ENCODE measurements around the gene ACTMAP. TPM values are rescaled to one million over a fixed set of nuclear protein-coding genes. Genes with fewer than 3 reads are reported as not detected.

ACTMAP gene
- total and polyA plus RNA-seq, 4 donors = 5.3 to 27.7 (median 15.3) TPM

DNA sequence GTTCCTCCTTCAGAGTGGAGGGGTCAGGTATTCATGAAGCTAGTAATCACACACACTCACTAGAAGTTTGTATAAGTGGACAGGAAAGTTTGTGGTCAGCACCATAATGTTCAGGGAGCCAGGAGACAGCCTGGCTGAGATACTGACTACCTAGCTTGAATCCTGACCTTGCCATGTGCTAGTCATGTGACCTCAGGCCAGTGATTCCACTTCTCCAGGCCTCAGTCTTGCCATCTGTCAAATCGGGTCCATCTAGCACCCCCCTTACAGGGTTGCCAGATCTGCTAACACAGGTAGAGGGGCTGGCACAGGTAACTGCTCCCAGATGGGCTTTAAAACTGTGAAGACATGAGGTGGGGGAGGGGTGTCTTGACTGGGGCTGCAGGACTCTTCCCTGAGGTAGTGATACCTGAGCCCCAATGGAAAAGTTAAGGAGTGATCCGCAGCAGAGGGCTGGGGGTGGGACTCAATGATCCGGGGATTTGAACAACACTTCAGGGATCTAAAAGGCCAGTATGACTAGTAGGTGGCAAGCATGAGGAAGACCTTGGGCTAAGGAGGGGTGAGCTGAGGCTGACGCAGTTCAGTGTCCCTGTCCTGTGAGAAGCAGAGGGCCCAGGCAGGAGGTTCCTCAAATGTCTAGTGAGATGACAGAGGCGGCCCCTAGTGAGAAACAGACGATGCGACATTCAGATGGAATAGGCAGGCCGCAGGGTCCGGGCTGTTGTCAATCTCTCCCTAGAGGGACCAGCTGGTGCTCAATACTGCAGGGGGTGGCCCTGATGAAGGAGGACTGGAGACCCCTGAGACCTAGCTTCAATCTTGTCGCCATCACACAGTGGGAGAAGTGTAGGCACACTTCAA is 8.5 kb downstream of the ACTMAP start:
- Histone ChIP-seq H3K4me3 (no peak overlapping the region), H3K4me1 (ENCODE audit: control insufficient read depth in 5 of 5, insufficient read depth in 5 of 5, low read length in 5 of 5) (peaks cover 0 to 5% (median 0%) of the 10 kb centered on the region in 5 donors), H3K9ac (ENCODE audit: insufficient read depth in 1 of 2, low read length in 2 of 2) (no peak overlapping the region), H3K27ac (ENCODE audit: low read depth in 1 of 2, low read length in 1 of 2) (no peak overlapping the region), H3K36me3 (ENCODE audit: control insufficient read depth in 4 of 4, insufficient read depth in 4 of 4, low read length in 4 of 4) (peaks cover 3 to 34% (median 20%) of the 10 kb centered on the region in 4 donors), H3K9me3 (ENCODE audit: control insufficient read depth in 4 of 4, insufficient read depth in 3 of 4, low read length in 3 of 4) (no peaks in the 10 kb centered on the region), H3K27me3 (ENCODE audit: control insufficient read depth in 3 of 3, insufficient read depth in 3 of 3, low read length in 2 of 3) (no peaks in the 10 kb centered on the region)
- no peak for DNase-seq
- TF ChIP-seq CTCF (IDR thresholded peaks at IDR 0.05; ENCODE audit: control extremely low read depth, extremely low read depth) = no peak
- no peak for ATAC-seq (ENCODE audit: insufficient read depth, low FRiP score)
- WGBS, 2 donors = 81 to 84% methylated on average over 10 of the region's 10 CpGs

DNA sequence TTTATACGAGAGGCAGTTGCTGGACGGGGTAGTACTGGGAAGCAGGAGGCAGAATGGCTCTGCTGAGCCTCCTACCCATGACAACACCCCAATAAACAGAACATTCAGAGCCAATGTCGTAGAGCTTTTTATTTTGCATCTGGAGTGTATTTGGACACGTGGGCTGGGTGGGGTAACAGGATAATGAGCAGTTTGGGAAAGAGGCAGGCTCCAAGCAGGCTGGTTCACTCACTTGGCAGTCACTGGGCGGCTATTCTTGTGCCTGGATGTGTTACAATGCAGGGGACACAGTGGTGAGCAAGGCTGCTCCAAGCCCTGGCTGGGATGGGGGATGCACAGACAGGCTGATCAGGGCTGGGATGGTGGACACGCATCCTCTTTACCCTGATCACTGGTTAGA is 9.5 kb downstream of the ACTMAP start:
- ATAC-seq (ENCODE audit: insufficient read depth, low FRiP score) (no peak), DNase-seq (peak in 2 of 3 donors; percentile 52 to 61)
- Histone ChIP-seq H3K9me3 (ENCODE audit: control insufficient read depth in 4 of 4, insufficient read depth in 3 of 4, low read length in 3 of 4) (no peaks in the 10 kb centered on the region), H3K9ac (ENCODE audit: insufficient read depth in 1 of 2, low read length in 2 of 2) (no peak overlapping the region), H3K4me3 (no peak overlapping the region), H3K4me1 (ENCODE audit: control insufficient read depth in 5 of 5, insufficient read depth in 5 of 5, low read length in 5 of 5) (peaks cover 0 to 5% (median 0%) of the 10 kb centered on the region in 5 donors), H3K27me3 (ENCODE audit: control insufficient read depth in 3 of 3, insufficient read depth in 3 of 3, low read length in 2 of 3) (no peaks in the 10 kb centered on the region), H3K27ac (ENCODE audit: low read depth in 1 of 2, low read length in 1 of 2) (peak overlapping the region in 1 of 2 donors; percentile 59), H3K36me3 (ENCODE audit: control insufficient read depth in 4 of 4, insufficient read depth in 4 of 4, low read length in 4 of 4) (peaks cover 5 to 39% (median 24%) of the 10 kb centered on the region in 4 donors)
- 74 to 81% methylated on average over 6 of the region's 6 CpGs for WGBS, 2 donors
- TF ChIP-seq CTCF (IDR thresholded peaks at IDR 0.05; ENCODE audit: control extremely low read depth, extremely low read depth) = no peak

DNA sequence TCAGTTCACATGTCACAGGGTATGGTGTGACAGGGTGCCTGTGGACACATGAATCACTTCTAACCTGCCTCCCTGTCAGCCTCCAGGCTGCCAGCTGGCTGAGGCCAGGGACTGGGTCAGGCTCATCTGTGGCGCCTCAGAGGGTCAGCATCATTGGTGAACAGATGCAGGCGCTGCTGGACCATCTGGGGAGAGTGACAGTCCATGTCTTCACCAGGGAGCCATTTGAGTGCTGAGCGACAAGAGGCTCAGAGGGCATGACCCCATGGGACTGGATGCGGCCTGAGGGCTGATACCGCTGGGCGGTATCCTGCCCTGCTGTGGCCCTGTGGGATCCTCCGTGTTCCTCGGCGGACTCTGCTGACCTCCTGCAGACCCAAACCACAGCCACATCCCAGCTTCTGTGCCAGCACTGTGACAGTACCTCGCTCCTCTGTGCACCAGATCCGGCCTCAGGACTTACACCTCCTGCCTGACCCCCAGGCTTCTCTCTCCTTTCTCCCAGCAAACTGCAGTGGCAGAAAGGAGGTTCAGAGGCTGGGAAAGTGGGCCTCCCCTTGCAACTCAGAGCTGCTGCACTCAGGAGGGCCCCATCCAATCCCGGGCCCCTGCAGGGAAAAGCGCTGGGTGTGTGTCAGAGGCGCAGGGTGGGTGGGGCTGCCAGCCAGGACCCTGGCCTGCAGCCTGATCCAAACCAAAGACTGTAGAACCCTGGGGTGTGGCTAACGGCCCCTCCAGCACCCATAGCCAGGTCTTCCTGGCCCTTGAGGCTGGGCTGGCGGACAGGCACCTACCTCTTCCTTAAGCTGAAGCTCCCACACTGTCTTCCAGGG is 10.2 kb downstream of the ACTMAP start:
- DNase-seq (no peak), ATAC-seq (ENCODE audit: insufficient read depth, low FRiP score) (no peak)
- no peak overlapping the region for H3K4me3 ChIP-seq
- TF ChIP-seq CTCF (IDR thresholded peaks at IDR 0.05; ENCODE audit: control extremely low read depth, extremely low read depth) = no peak
- no peak overlapping the region for H3K9ac ChIP-seq (ENCODE audit: insufficient read depth in 1 of 2, low read length in 2 of 2)
- peaks cover 12 to 45% (median 31%) of the 10 kb centered on the region in 4 donors for H3K36me3 ChIP-seq (ENCODE audit: control insufficient read depth in 4 of 4, insufficient read depth in 4 of 4, low read length in 4 of 4)
- 79 to 92% methylated on average over 16 of the region's 16 CpGs for WGBS, 2 donors
- no peaks in the 10 kb centered on the region for H3K27me3 ChIP-seq (ENCODE audit: control insufficient read depth in 3 of 3, insufficient read depth in 3 of 3, low read length in 2 of 3)
- H3K27ac ChIP-seq (ENCODE audit: low read depth in 1 of 2, low read length in 1 of 2) = peak overlapping the region in 1 of 2 donors; percentile 59
- H3K4me1 ChIP-seq (ENCODE audit: control insufficient read depth in 5 of 5, insufficient read depth in 5 of 5, low read length in 5 of 5) = peaks cover 0 to 4% (median 0%) of the 10 kb centered on the region in 5 donors
- H3K9me3 ChIP-seq (ENCODE audit: control insufficient read depth in 4 of 4, insufficient read depth in 3 of 4, low read length in 3 of 4) = no peaks in the 10 kb centered on the region
